22Rv1 (cell line): Measurements from ENCODE around the gene ZFHX3.

Experiments
- H3K27ac ChIP-seq: fragments of 450-650 bp; 2 replicates; pipeline ENCODE4 v1.5.1; 2017
- ZFX ChIP-seq: fragments of 450-650 bp; IDR thresholded peaks from 2 replicates; pipeline ENCODE4 v1.6.1; 2017; ENCODE audit warnings: antibody characterized with exemption, borderline replicate concordance
- TF ChIP-seq, protein P1 (sequence below): fragments of 450-650 bp; IDR thresholded peaks from 2 replicates; pipeline ENCODE4 v1.5.1; 2017; ENCODE audit warnings: mild to moderate bottlenecking

The ZFHX3 gene

DNA sequence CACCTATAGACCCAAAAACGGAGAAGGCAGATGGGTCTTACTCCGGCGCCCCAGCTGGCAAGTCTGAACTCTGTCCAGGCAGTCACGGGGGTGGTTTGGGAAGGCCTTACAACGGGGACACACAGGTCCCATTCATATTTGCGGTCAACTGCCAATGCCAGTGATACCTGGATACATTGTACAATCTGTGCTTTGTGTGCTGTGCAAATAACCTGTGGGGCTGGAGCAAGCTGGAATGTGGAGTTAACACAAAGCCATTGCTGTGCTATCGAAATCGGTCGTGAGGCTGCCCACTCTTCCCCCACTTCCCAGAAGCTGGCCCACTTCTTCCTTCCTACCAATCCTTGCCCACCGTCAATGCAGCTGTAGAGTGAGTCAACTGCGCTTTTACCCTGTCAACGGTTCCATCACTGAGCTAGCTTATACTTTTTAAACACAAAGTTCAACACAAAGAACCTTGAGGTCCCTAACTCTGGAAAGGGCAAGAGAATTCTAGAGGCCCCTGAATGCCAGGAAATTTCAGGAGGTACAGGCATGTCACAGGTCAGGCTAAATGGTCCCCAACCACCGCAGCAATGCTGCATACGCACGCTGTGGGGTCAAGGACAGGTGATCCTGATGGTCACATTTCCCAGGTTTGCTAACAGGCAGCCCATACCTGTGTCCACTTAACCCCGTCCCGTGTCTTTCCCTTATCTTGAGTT, 122.8 kb downstream of the ZFHX3 start:
- H3K27ac ChIP-seq, result no peak overlapping the region
- TF ChIP-seq, protein P1, sequence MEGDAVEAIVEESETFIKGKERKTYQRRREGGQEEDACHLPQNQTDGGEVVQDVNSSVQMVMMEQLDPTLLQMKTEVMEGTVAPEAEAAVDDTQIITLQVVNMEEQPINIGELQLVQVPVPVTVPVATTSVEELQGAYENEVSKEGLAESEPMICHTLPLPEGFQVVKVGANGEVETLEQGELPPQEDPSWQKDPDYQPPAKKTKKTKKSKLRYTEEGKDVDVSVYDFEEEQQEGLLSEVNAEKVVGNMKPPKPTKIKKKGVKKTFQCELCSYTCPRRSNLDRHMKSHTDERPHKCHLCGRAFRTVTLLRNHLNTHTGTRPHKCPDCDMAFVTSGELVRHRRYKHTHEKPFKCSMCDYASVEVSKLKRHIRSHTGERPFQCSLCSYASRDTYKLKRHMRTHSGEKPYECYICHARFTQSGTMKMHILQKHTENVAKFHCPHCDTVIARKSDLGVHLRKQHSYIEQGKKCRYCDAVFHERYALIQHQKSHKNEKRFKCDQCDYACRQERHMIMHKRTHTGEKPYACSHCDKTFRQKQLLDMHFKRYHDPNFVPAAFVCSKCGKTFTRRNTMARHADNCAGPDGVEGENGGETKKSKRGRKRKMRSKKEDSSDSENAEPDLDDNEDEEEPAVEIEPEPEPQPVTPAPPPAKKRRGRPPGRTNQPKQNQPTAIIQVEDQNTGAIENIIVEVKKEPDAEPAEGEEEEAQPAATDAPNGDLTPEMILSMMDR, result no peak
- no peak for TF ChIP-seq ZFX

DNA sequence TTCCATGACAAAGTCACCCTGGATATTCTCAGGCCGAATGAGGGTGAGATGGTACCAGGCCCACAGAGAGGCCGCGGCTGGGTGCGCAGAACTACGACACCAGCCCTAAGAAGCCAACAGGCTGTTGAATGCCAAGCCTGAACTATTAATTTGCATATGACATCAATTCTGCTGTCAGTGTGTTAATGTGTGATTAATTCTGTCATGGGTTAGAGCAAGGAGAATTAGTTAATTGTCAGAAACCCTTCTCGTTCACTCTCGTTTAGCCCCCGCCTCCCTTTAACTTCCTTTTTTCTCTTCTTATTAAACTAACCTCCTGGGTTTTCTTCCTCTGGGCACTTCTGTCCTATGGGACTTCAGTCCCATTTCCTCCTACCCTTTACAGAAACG, 123.4 kb downstream of the ZFHX3 start:
- H3K27ac ChIP-seq, result no peak overlapping the region
- TF ChIP-seq ZFX, result no peak
- TF ChIP-seq, protein P1, result no peak

DNA sequence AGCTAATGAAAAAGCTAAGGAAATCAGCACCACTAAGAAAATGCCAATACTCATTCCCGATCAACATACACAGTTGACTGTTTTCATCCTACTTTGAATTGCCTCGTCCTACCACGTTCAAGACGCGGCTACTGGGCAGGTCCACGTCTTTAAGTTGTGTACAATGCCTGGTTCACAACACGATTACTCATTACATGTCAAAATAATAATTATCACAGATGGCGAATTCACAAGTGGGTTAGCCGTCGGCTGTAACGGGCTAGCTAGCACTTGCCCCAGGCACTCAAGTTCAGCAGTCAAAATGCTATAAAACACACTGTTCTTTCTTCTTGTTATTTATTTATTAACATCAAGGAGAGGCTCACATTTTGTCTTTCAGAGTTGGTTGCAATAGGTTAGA, 124.2 kb downstream of the ZFHX3 start:
- no peak overlapping the region for H3K27ac ChIP-seq
- TF ChIP-seq, protein P1, result no peak
- TF ChIP-seq ZFX, result no peak

DNA sequence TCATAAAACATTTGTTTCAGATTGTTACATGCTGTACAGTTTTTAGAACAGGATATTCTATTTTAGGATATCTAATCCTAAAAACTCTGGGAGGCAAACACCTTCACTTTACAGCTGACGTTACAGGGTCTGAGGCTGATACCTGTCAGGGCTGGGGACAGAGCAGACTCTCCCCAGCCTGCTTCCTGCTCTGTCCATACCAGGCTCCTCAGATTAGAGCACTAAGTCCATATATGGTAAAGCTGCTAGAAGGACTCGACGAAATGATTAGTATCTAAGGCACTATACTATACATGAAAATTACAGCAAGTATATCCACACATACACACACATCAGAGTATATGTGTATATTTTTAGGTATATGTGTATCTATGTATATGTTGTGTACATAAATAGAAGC, 125.2 kb downstream of the ZFHX3 start:
- TF ChIP-seq, protein P1, result no peak
- no peak for TF ChIP-seq ZFX
- H3K27ac ChIP-seq, result no peak overlapping the region

DNA sequence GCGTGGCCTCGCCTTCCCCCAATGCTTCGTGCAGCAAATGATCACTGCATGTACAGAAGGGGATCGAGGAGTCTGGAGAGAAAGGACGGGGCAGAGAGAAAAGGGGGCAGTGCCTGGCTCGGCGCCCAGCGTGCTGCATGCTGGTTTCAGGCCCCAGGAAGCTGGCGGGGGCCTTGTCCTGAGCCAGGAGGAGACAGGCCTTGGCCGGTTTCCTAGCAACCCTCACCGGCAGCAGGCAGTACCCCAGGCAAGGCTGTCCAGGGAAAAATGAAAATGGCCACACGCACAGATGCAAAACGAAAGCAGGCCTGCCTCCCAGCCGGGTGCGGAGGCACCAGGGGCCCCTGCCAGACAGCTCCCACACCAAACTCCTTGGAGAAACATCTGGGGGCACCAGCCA, 126.3 kb downstream of the ZFHX3 start:
- H3K27ac ChIP-seq, result no peak overlapping the region
- TF ChIP-seq ZFX, result no peak
- TF ChIP-seq, protein P1, result no peak

DNA sequence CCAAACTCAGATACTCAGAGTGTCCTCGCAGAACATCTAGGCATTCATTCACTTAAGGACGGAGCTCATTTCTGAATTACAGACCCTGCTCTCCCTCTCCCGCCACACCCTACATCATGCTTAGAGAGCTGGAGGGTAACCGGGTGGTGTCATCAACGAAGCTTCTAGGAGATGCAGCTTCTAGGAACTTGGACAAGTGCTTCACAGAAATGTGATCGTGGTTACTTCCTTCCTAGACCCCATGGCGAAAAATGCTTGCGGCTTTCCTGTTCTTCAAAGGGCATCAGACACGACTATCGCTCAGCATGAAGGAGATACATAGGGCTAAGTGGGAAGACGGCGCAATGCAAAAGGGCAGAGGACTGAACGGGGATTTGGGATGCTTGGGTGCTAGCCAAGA, 126.8 kb downstream of the ZFHX3 start:
- TF ChIP-seq ZFX, result no peak
- TF ChIP-seq, protein P1, result no peak
- no peak overlapping the region for H3K27ac ChIP-seq

DNA sequence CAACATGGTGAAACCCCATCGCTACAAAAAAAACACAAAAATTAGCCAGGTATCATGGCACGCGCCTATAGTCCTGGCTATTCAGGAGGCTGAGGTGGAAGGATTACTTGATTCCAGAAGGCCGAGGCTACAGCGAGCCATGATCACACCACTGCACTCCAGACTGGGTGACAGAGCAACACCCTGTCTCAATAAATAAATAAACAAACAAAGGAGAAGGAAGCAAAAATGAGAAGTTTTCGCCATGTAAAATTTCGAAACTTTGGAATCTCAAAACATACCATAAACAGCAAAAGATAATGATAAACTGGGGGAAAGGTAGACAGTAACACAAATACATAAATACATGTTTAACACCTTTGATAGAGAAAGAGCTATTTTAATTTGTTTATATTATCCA, 130.9 kb downstream of the ZFHX3 start:
- TF ChIP-seq, protein P1, result no peak
- TF ChIP-seq ZFX, result no peak
- H3K27ac ChIP-seq, result no peak overlapping the region
